DMS53 (cell line): ENCODE measurements around the gene EPN2.
A peak's percentile ranks its signal among the peaks of the same experiment; 100 is the strongest.
"Not testable (repeated sequence)": the region's sequence is repeated elsewhere in the genome, so short reads cannot be mapped to it uniquely, and the experiment has no call there.

Experiments
- DNase-seq: peaks from one replicate; lab custom pipeline; 2025; lab: John Stamatoyannopoulos, UW

Gene EPN2

GRCh38 chr17:19237139-19237388 lies at the start of gene EPN2:
Gene EPN2 (plus strand): TSS chr17:19237366. CDS start chr17:19283120, 45,754 bp downstream.
- DNase-seq, result not testable (repeated sequence)

GRCh38 chr17:19187883-19188869 lies 49.0 kb upstream of the EPN2 start:
- not testable (repeated sequence) for DNase-seq

- DNase-seq, result not testable (repeated sequence)
Observed at GRCh38 chr17:19188870-19189708, 48.1 kb upstream of the EPN2 start.

- DNase-seq, result not testable (repeated sequence)
Observed at GRCh38 chr17:19189781-19190405, 47.3 kb upstream of the EPN2 start.

- DNase-seq, result not testable (repeated sequence)
Observed at GRCh38 chr17:19196382-19197204, 40.6 kb upstream of the EPN2 start.

DNA sequence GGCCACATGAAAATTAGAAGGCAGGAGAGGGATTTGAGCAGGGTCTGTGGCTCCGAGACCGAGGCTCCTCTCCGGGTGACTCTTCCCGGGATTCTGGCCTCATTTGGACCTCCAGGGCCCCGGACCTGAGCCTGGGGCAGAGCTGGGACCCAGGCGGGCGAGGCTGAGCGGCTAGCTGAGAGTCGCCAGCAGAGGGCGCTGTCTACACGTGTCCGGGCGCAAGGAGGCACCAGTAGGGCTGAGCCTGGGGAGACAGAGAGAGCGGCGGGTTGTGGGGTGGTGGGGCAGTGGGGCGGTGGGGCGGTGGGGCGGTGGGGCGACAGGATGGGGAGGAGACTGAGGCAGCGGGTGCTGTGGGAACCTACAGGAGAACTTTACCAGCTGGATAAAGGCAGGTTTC lies 34.7 kb upstream of the EPN2 start:
- not testable (repeated sequence) for DNase-seq

- not testable (repeated sequence) for DNase-seq
Observed at GRCh38 chr17:19203429-19203828, 33.7 kb upstream of the EPN2 start.

DNA sequence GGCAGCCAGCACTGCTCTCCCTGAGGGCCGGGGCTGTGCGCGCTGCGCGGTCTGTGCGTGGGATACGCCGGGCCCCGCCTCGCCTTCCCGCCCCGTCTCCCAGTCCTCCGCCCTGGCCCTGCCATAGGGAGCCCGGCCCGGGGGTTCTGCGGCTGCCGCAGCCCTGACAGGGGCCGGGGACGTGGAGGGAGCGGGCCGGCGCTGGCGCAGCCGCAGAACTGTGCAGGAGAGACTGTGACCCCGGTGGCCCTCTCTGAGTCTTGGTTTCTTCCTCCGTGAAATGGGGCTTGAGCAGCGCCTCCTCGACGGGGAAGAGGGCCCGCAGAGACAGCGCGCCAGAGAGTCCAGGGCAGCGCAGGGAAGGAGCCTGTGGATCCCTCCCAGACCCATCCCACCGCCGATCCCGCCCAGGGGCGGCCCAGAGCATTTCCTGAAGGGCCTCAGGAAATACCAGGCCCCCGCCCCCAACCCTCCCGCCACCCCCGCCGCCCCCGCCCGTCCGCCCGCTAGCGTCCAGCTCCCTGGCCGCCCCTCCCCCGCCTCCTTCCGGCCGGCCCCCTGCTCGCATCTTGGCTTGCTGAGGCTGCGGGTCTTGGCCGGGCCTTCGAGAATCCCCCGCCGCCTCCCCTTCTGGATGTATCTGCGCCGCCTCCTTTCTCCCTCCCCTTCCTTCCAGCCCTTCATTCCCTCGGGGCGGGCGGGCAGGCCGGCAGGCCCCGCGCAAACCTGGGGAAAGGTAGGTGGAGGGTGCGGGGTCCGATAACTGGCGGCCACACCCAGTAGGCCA lies 21.9 kb upstream of the EPN2 start:
- DNase-seq, result not testable (repeated sequence)

GRCh38 chr17:19216148-19216926 lies 20.8 kb upstream of the EPN2 start:
- not testable (repeated sequence) for DNase-seq

DNA sequence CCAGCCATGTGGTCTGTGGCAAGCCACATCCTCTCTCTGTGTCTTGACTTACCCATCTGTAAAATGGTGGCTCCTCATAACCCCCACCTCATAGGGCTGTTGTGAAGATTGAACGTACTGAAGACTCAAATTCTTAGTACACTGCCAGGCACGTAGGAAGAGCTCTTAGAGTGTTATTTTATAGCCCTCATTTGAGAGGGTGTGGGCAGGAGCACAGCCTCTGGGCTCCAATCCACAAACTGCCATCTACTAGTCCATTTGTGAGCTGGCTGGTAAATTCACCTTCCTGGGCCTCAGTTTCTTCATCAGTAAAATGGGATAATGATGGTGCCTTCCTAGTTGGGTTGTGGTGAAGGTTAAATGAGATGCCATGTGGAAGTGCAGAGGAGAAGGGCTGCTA lies 18.3 kb upstream of the EPN2 start:
- DNase-seq, result not testable (repeated sequence)

DNA sequence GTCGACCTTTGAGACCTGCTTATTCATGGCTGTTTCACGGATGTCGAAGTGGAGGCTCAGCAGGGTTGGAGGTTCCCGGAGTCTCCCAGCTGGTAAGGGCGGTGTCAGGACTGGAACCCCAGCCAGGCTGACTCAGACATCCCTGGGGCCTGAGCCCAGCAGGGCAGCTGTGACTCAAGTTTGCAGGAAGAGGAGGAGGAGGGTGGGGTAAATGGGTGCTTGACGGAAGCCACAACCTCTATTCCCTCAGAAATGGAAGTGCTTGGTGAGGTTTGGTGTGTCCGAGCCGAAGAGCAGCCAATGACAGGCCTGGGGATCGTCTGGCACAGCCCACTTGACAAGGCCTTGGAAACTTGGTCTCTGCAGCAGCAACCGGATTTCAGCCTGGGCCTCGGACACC lies 17.8 kb upstream of the EPN2 start:
- not testable (repeated sequence) for DNase-seq

GRCh38 chr17:19220195-19220594 lies 17.0 kb upstream of the EPN2 start:
- DNase-seq, result not testable (repeated sequence)

DNA sequence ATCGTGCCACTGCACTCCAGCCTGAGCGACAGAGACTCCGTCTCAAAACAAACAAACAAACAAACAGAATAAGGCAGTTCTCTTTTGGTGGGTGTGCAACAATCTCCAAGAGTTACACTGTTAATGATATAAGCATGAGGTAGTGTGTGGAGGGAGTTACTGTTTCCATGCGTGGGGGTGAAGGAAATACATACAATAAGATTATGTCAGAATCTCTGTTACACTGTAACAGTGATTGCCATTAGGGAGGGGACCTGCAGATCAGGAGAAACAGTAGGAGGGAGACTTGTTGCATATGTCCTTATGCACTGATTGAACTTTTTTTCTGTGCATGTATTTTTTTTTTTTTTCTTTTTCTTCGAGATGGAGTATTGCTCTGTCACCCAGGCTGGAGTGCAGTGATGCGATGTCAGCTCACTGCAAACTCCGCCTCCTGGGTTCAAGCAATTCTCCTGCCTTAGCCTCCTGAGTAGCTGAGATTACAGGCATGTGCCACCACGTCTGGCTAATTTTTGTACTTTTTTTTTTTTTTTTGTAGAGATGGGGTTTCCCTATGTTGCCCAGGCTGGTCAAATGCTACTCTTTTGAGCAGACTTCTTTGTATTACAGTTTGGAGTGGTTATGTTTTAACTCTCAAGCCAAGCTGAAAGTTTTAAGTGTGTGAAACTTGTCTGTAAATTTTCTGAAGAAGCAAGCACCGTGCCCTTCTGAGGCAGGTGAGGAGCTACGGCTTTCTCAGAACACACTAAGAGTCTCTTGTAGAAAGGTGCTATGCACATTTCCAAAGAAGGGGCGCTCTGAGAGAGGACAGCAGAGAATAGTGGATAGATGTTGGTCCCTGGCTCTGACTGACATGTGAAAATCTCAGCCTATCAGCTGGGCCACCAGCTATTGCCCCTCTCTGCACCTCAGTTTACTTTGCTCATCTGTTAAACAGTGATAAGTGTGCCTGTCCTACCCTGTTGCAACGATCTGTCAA lies 10.3 kb upstream of the EPN2 start:
- DNase-seq, result not testable (repeated sequence)

- not testable (repeated sequence) for DNase-seq
Observed at GRCh38 chr17:19234676-19235075, 2.5 kb upstream of the EPN2 start.

DNA sequence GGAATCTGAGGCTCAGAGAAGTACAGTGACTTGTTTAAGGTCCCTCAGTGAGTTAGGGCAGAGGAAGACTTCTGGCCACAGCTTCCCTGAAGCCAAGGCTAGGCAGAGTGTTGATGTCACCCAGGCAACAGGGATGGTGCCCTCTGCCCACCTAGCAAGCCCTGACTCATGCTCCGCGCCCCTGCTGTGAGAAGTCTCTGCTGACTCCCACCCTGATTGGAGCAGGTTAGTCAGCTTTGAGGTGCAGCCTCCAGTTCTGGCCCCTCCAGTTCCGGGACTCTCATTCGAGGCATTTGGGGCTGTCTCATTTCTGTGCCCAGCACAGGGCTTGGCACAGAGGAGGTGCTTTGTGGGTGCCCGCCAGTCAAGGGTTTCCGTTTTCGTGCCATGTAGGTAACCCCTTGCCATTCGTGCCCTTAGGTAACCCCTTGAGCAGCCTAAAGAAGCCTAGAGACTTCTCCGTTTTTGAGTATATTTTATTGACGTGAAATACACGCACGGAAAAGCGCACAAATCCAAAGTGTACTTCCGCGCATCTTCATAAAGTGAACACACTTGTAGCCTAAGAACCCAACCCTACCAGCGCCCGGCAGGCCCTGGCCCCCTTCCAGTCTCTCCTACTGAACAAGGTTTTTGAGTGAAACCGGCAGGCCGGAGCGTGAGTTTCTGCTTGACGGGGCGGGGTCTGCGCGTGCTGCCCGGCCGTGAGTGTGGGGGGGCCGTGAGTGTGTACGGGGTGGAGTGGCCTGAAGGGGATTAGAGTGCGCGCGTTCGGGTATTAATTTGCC lies 621 bp upstream of the EPN2 start:
- not testable (repeated sequence) for DNase-seq

DNA sequence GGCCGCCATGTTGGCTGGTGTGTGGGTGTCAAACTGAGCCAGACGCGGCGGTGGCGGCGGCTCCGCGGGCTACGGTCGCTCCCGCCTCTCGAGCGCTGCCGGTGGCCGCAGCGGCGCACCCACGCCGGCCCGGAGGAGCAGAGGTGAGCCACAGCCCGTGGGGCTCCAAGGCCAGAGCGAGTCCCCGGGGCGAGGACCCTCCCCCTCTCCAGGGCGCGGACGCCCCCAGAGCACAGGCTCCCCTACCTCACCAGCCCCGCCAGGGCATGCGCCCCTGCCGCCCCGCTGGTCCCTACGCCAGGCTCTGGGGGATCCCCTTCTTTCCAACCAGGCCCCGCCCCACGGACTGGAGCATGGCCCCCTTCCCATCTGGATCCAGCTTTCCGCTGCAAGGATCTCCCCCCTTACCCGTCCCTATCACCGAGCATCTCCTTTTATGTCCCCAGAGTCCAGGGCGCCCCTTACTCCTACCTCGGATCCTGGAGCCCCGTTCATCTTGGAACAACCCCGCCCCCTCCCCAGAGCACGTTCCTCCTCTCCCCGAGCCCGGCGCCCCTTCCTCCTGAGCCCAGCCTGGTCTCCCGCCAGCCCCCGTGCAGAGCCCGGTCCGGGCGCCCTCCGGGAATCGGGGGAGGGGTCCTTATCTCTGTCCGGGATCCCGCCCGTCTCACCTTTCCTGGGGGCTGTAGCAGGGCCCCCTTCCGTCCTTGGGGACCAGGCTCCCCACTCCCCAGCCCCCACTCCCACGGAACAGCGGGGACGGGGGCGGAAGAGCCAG lies 412 bp downstream of the EPN2 start:
- peak; percentile 43 for DNase-seq

DNA sequence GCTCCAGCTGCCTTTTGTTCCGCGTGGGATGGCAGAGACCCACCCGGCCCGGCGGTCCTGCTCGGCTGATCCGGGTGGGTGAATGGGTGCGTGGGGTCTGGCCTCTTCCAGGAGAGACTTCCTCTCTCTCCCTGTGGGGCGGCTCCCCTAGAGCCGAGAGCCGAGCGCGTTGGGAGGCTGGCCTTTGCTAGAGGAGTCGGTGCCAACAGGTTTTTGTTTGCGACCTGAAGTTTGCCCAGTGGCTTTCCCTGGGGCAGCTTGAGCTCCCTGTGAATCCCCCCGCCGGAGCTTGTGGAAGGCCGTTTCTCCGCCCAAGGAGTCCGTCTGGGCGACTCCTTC lies 970 bp downstream of the EPN2 start:
- peak; percentile 50 for DNase-seq
